ENCODE measurements around the gene CPNE8.
"Not testable (repeated sequence)": the region's sequence is repeated elsewhere in the genome, so short reads cannot be mapped to it uniquely, and the experiment has no call there.

Gene CPNE8

DNA sequence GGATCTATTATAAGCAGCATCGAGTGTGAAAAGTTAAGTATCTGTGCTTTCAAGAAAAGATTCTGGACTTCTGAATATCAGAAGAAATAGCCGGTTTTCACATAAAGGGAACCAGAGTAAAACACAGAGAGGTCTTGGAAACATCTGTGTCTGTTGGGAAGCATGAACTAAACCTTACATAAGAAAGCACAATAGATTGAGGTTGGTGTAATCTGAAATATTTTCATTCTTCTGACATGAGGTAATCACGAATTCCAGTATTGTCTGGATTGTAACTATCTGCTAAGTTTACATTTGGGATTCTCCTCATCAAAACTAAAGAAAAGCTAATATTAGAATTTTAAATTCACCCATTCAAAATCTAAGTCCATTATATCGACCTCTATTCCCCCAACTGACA, 161.3 kb downstream of the CPNE8 start:
- ATAC-seq (ENCODE audit: insufficient read depth, low read depth), result no peak
- Histone ChIP-seq H3K4me3 (ENCODE audit: low read depth in 1 of 2, low read length in 2 of 2) (no peak overlapping the region), H3K27ac (ENCODE audit: low read length) (no peak overlapping the region), H3K79me2 (ENCODE audit: insufficient read depth, low read length) (no peaks in the 10 kb centered on the region), H4K20me1 (ENCODE audit: insufficient read depth, low read length) (no peaks in the 10 kb centered on the region), H3K36me3 (ENCODE audit: insufficient read depth, low read length) (no peaks in the 10 kb centered on the region), H3K9me3 (ENCODE audit: insufficient read depth, low read length, severe bottlenecking) (no peaks in the 10 kb centered on the region), H2AFZ (ENCODE audit: low read depth, low read length) (no peak overlapping the region), H3K9ac (ENCODE audit: low read depth, low read length) (no peak overlapping the region), H3K27me3 (ENCODE audit: insufficient read depth, low read length, poor library complexity) (no peaks in the 10 kb centered on the region), H3K4me2 (ENCODE audit: insufficient read depth, low read length) (no peak overlapping the region), H3K4me1 (ENCODE audit: insufficient read depth, low read length) (no peaks in the 10 kb centered on the region)
- TF ChIP-seq, protein P1, sequence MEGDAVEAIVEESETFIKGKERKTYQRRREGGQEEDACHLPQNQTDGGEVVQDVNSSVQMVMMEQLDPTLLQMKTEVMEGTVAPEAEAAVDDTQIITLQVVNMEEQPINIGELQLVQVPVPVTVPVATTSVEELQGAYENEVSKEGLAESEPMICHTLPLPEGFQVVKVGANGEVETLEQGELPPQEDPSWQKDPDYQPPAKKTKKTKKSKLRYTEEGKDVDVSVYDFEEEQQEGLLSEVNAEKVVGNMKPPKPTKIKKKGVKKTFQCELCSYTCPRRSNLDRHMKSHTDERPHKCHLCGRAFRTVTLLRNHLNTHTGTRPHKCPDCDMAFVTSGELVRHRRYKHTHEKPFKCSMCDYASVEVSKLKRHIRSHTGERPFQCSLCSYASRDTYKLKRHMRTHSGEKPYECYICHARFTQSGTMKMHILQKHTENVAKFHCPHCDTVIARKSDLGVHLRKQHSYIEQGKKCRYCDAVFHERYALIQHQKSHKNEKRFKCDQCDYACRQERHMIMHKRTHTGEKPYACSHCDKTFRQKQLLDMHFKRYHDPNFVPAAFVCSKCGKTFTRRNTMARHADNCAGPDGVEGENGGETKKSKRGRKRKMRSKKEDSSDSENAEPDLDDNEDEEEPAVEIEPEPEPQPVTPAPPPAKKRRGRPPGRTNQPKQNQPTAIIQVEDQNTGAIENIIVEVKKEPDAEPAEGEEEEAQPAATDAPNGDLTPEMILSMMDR (IDR thresholded peaks at IDR 0.05; ENCODE audit: borderline replicate concordance, extremely low read depth, low read length, poor library complexity, severe bottlenecking), result no peak
- TF ChIP-seq EZH2 (IDR thresholded peaks at IDR 0.05; ENCODE audit: borderline replicate concordance, low read depth, low read length, severe bottlenecking), result no peak
- no peak for DNase-seq

DNA sequence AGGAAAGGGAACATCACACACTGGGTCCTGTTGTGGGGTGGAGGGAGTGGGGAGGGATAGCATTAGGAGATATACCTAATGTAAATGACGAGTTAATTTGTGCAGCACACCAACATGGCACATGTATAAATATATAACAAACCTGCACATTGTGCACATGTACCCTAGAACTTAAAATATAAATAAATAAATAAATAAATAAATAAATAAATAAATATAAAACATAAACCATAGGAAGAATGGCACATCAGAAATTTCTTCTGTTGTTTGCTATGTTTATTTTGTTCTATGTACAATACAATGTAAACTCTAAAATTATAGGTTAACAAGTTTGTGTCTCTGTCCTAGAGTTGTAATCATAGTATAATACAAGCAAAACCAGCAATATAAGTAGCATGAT, 162.9 kb downstream of the CPNE8 start:
- H3K36me3 ChIP-seq (ENCODE audit: insufficient read depth, low read length); H2AFZ ChIP-seq (ENCODE audit: low read depth, low read length); DNase-seq; H3K4me1 ChIP-seq (ENCODE audit: insufficient read depth, low read length); H3K9me3 ChIP-seq (ENCODE audit: insufficient read depth, low read length, severe bottlenecking); H3K27me3 ChIP-seq (ENCODE audit: insufficient read depth, low read length, poor library complexity); H3K9ac ChIP-seq (ENCODE audit: low read depth, low read length); H3K79me2 ChIP-seq (ENCODE audit: insufficient read depth, low read length); H4K20me1 ChIP-seq (ENCODE audit: insufficient read depth, low read length); H3K4me3 ChIP-seq (ENCODE audit: low read depth in 1 of 2, low read length in 2 of 2); H3K27ac ChIP-seq (ENCODE audit: low read length); H3K4me2 ChIP-seq (ENCODE audit: insufficient read depth, low read length); ATAC-seq (ENCODE audit: insufficient read depth, low read depth): not testable (repeated sequence)

DNA sequence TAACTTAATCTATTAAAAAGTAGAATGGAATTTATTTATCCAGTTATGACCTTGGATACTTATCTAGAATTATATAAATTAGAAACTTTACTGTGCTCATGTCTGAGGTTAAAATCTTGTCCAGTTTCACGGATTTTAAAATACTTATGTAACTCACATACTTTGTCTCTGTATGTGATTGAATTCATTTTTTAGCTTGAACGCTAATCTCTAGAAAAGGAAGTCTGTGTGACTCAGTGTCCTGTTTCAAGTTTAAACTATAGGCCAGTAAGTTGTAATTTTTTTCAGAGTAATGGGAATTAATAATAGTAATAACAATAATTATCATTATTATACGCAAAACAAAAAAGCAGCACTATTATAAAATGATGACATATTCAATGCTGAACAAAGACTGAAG, 168.6 kb downstream of the CPNE8 start:
- no peak for TF ChIP-seq EZH2 (IDR thresholded peaks at IDR 0.05; ENCODE audit: borderline replicate concordance, low read depth, low read length, severe bottlenecking)
- TF ChIP-seq, protein P1 (IDR thresholded peaks at IDR 0.05; ENCODE audit: borderline replicate concordance, extremely low read depth, low read length, poor library complexity, severe bottlenecking), result no peak
- no peak overlapping the region for H3K9ac ChIP-seq (ENCODE audit: low read depth, low read length)
- no peaks in the 10 kb centered on the region for H3K79me2 ChIP-seq (ENCODE audit: insufficient read depth, low read length)
- no peaks in the 10 kb centered on the region for H4K20me1 ChIP-seq (ENCODE audit: insufficient read depth, low read length)
- H3K27ac ChIP-seq (ENCODE audit: low read length), result no peak overlapping the region
- no peak overlapping the region for H2AFZ ChIP-seq (ENCODE audit: low read depth, low read length)
- no peaks in the 10 kb centered on the region for H3K9me3 ChIP-seq (ENCODE audit: insufficient read depth, low read length, severe bottlenecking)
- no peak overlapping the region for H3K4me2 ChIP-seq (ENCODE audit: insufficient read depth, low read length)
- no peak overlapping the region for H3K4me3 ChIP-seq (ENCODE audit: low read depth in 1 of 2, low read length in 2 of 2)
- no peaks in the 10 kb centered on the region for H3K4me1 ChIP-seq (ENCODE audit: insufficient read depth, low read length)
- DNase-seq (no peak), ATAC-seq (ENCODE audit: insufficient read depth, low read depth) (no peak)
- H3K27me3 ChIP-seq (ENCODE audit: insufficient read depth, low read length, poor library complexity), result no peaks in the 10 kb centered on the region
- no peaks in the 10 kb centered on the region for H3K36me3 ChIP-seq (ENCODE audit: insufficient read depth, low read length)

DNA sequence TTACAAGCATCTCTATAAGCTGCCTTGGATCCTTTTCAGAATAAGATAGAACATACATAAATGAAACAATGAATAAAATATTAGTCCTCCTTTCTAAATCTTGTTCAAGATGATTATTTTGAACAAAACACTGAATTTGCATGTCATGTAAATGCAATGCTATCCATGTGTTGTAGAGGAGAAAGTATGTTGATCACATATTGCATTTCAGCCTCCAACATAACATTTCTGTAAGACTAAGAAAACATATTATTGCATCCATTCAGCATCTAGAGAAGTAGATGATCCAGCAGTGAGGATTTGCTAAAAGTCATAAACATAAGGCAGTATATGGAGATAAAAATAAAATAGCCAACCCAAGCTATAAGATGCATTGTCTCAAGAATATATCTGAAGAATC, 172.6 kb downstream of the CPNE8 start:
- H3K4me1 ChIP-seq (ENCODE audit: insufficient read depth, low read length), result no peaks in the 10 kb centered on the region
- H3K27ac ChIP-seq (ENCODE audit: low read length), result no peak overlapping the region
- no peak overlapping the region for H3K4me2 ChIP-seq (ENCODE audit: insufficient read depth, low read length)
- H3K4me3 ChIP-seq (ENCODE audit: low read depth in 1 of 2, low read length in 2 of 2), result no peak overlapping the region
- H3K9me3 ChIP-seq (ENCODE audit: insufficient read depth, low read length, severe bottlenecking), result no peaks in the 10 kb centered on the region
- no peaks in the 10 kb centered on the region for H3K36me3 ChIP-seq (ENCODE audit: insufficient read depth, low read length)
- H3K27me3 ChIP-seq (ENCODE audit: insufficient read depth, low read length, poor library complexity), result no peaks in the 10 kb centered on the region
- TF ChIP-seq, protein P1 (IDR thresholded peaks at IDR 0.05; ENCODE audit: borderline replicate concordance, extremely low read depth, low read length, poor library complexity, severe bottlenecking), result no peak
- TF ChIP-seq EZH2 (IDR thresholded peaks at IDR 0.05; ENCODE audit: borderline replicate concordance, low read depth, low read length, severe bottlenecking), result no peak
- ATAC-seq (ENCODE audit: insufficient read depth, low read depth) (no peak), DNase-seq (no peak)
- H3K9ac ChIP-seq (ENCODE audit: low read depth, low read length), result no peak overlapping the region
- H3K79me2 ChIP-seq (ENCODE audit: insufficient read depth, low read length), result no peaks in the 10 kb centered on the region
- no peaks in the 10 kb centered on the region for H4K20me1 ChIP-seq (ENCODE audit: insufficient read depth, low read length)
- H2AFZ ChIP-seq (ENCODE audit: low read depth, low read length), result no peak overlapping the region

Measured in DND-41 (cell line).